HUES48 (cell line): Measurements from ENCODE around the gene VASP.
A peak's percentile ranks its signal among the peaks of the same experiment; 100 is the strongest.

Source experiments
- H3K27ac ChIP-seq: one replicate; pipeline ENCODE4 v1.7.0; 2013; ENCODE audit warnings: low read depth, low read length, inconsistent platforms
- H3K27me3 ChIP-seq: 2 replicates; pipeline ENCODE4 v1.6.1; 2013; ENCODE audit warnings: mild to moderate bottlenecking, low read length; ENCODE audit not compliant: control insufficient read depth, insufficient read depth
- H3K36me3 ChIP-seq: 2 replicates; pipeline ENCODE4 v1.6.1; 2013; ENCODE audit warnings: low read length; ENCODE audit not compliant: control insufficient read depth, insufficient read depth
- H3K4me1 ChIP-seq: 2 replicates; pipeline ENCODE4 v1.6.1; 2013; ENCODE audit warnings: mild to moderate bottlenecking, low read length; ENCODE audit not compliant: control insufficient read depth, insufficient read depth
- H3K4me3 ChIP-seq: 2 replicates; pipeline ENCODE4 v1.5.1; 2013; ENCODE audit warnings: mild to moderate bottlenecking, low read depth, low read length
- H3K9ac ChIP-seq: 2 replicates; pipeline ENCODE4 v1.6.1; 2013; ENCODE audit warnings: mild to moderate bottlenecking, low read depth, low read length, moderate library complexity
- H3K9me3 ChIP-seq: 2 replicates; pipeline ENCODE4 v1.6.1; 2013; ENCODE audit warnings: low read length; ENCODE audit not compliant: control insufficient read depth, insufficient read depth

Gene VASP

DNA sequence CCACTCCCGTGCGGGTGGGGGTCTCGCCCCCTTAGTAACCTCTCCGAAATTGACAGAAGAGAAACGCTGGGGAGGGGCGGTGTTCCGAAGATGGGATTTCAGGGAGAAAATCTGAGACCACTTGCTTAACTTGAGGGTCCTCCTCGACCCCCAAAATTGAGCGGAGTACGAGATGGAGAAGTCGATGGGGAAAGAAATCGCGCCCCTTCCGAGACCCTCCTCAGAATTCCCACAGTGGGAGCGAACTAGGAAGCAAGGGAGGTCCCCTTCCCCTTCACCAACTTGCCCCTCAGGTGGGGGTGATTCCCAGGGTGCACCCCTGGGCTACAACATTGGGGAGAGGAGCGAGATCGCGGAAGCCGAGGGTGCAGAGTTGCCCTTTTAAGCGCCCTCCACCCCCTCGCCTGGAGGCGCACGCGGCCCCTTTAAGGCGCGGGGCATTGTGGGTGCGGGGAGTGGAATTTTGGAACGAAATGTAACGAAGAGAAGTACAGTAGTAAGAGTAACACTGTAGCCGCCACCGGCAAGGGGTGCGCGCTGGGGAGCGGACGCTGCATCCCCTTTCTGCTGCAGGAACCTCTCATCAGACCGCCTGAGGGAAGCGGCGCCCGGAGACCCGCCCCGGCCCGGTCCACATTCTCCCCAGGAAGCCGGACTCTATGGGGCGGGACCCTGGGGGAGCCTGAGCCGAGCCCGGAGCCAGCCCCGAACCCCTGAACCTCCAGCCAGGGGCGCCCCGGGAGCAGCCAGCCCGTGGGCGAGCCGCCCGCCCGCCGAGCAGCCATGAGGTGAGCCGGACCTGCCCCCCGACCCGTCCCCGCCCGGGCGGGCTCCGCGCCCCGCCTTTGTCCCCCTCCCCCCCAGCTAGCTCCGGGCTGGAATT, at the start of gene VASP:
Gene VASP, plus strand, starts transcription at position 491 of the 883 bp plus-strand sequence. Its CDS starts 293 bp downstream, at position 784.
- peak within 1 kb of the TSS; percentile 100 for H3K4me3 ChIP-seq
- H3K27ac ChIP-seq = peak within 1 kb of the TSS; percentile 96
- H3K9ac ChIP-seq = peak within 1 kb of the TSS; percentile 97
- no peaks in the 10 kb centered on the region for H3K27me3 ChIP-seq
- peaks cover 11% of the 10 kb centered on the region for H3K4me1 ChIP-seq
- H3K36me3 ChIP-seq = peaks cover 7% of the 10 kb centered on the region
- no peaks in the 10 kb centered on the region for H3K9me3 ChIP-seq

DNA sequence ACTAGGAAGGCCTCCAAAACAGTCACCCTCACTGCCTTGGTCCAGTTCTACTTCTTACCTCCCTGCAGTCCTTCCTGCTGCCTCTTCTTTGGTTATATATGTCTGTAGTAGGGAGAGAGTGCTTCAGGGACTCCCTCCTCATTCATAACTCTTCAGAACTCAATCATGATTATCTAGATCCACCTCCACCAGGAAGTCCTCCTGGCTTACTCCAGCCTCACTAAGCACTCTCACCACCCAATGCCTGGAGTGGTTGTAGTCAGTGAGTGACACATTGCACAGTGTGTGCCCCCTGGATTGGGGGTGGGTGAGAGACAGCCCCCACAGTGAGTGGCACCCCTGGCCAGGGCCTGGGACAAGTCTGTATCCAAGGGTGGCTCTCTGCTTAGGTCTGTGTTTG, 49.5 kb upstream of the VASP start:
- H3K27me3 ChIP-seq = no peaks in the 10 kb centered on the region
- no peak overlapping the region for H3K4me3 ChIP-seq
- H3K4me1 ChIP-seq = peaks cover 5% of the 10 kb centered on the region; the same call in 1 of the 2 replicates
- H3K36me3 ChIP-seq = no peaks in the 10 kb centered on the region
- no peaks in the 10 kb centered on the region for H3K9me3 ChIP-seq
- no peak overlapping the region for H3K9ac ChIP-seq
- no peak overlapping the region for H3K27ac ChIP-seq

DNA sequence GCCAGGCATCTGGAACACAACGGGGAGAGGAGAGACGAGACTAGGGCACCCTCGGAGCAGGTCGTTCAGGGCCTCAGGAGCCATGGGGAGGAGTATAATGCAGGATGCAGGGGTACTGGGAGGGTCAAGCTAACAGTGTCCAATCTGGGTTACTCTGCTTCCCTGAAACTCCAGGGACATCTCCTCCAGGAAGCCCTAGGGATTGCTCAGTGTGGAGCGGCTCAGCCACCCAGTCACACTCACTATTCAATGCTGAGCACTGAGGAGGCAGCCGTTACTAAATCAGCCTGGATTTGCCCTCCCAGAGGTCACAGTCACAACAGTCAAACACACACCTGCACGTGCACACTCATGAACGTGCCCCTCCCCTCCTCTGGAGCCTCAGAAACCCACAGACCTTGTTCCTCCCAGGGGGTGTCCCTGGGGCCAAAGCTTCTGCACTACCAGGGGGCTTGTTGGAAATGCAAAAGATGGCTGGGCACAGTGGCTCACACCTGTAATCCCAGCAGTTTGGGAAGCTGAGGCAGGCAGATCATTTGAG, 46.4 kb upstream of the VASP start:
- Histone ChIP-seq H3K4me3 (no peak overlapping the region), H3K4me1 (peaks cover 5% of the 10 kb centered on the region; the same call in 1 of the 2 replicates), H3K27ac (no peak overlapping the region), H3K9me3 (no peaks in the 10 kb centered on the region), H3K36me3 (no peaks in the 10 kb centered on the region), H3K9ac (no peak overlapping the region), H3K27me3 (no peaks in the 10 kb centered on the region)

DNA sequence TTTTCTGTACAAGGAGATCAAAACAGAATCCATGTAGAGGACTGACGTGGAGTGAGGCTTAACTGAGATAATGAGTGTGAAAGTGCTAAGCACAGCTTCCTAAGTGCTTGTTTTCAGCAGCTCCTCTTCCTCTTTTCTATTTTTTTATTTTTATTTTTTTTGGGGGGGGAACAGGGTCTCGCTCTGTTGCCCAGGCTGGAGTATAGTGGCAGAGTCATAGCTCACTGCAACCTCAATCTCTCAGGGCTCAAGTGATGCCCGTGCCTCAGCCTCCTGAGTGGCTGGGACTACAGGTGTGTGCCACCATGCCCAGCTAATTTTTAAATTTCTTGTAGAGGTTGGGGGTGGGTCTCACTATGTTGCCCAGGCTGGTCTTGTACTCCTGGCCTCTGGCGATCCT, 45.1 kb upstream of the VASP start:
- Histone ChIP-seq H3K27ac (no peak overlapping the region), H3K36me3 (no peaks in the 10 kb centered on the region), H3K4me1 (peaks cover 2% of the 10 kb centered on the region; the same call in 1 of the 2 replicates), H3K9ac (no peak overlapping the region), H3K9me3 (no peaks in the 10 kb centered on the region), H3K4me3 (no peak overlapping the region), H3K27me3 (0 out of 2 replicates have a peak, but pooled peaks cover 2% of the 10 kb centered on the region)

DNA sequence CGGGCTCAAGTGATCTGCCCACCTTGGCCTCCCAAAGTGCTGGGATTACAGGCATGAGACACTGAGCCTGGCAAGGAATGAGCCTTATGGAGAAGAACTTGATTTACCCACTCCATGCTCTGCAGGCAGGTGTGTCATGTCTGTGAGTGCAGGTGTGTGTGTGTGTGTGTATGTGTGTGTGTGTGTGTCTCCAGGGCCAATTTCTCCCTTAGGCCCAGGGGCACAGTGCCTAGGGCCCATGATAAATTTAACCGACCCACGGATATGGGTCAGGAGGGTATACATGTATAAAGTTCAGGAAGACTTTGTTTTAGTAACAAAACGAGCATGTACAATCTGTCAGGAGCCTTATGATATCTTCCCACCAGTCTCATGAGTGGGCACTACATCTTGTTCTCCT, 44.0 kb upstream of the VASP start:
- no peaks in the 10 kb centered on the region for H3K36me3 ChIP-seq
- 0 out of 2 replicates have a peak, but pooled peaks cover 2% of the 10 kb centered on the region for H3K27me3 ChIP-seq
- no peaks in the 10 kb centered on the region for H3K9me3 ChIP-seq
- peaks cover 4% of the 10 kb centered on the region; the same call in 1 of the 2 replicates for H3K4me1 ChIP-seq
- H3K9ac ChIP-seq = no peak overlapping the region
- H3K4me3 ChIP-seq = no peak overlapping the region
- H3K27ac ChIP-seq = no peak overlapping the region

DNA sequence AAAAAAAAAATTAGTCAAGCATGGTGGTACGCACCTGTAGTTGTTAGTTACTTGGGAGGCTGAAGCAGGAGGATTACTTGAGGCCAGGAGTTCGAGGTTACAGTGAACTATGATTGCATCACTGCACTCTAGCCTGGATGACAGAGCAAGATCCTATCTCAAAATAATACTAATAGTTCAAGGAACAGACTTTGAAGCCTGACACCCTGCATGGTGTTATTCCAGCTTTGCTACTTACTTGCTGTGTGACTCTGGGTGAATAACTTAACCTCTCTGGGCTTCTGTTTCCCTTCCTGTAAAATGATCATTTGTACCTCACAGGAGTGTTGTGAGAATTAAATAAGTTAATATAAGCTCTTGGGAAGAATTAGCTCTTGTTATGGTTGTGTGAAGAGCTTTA, 43.0 kb upstream of the VASP start:
- Histone ChIP-seq H3K27me3 (0 out of 2 replicates have a peak, but pooled peaks cover 2% of the 10 kb centered on the region), H3K4me3 (no peak overlapping the region), H3K36me3 (no peaks in the 10 kb centered on the region), H3K9me3 (no peaks in the 10 kb centered on the region), H3K27ac (no peak overlapping the region), H3K4me1 (peaks cover 4% of the 10 kb centered on the region; the same call in 1 of the 2 replicates), H3K9ac (no peak overlapping the region)

DNA sequence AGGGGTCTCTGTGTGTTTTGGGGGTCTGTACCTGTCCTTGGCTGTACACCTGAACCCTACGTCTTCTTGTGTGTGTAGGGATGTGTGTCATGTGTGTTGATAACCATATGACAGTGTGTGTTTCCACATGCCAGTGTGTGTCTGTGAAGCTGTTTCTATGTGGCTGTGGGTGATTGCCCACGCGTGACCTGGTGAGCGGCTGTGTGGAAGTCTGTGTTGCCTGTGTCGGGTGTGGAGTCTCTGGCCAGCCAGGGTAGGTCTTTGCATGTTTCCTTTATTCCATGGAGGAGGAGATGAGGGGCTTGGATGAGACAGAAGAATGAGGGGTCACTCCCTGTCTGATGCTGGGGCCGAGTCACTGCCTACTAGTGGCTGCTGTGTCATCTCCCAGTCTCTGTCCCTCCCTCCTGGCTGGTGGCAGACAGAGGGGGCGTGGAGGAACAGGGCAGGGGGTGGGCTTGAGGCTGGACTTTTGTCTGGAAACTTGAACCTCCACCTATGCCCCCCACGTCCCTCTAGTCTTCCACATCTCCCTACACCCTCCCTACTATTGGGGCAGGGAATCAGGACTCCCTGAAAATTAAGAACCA, 42.3 kb upstream of the VASP start:
- H3K9me3 ChIP-seq = no peaks in the 10 kb centered on the region
- H3K4me3 ChIP-seq = no peak overlapping the region
- H3K36me3 ChIP-seq = no peaks in the 10 kb centered on the region
- no peak overlapping the region for H3K27ac ChIP-seq
- peaks cover 4% of the 10 kb centered on the region; the same call in 1 of the 2 replicates for H3K4me1 ChIP-seq
- H3K27me3 ChIP-seq = 0 out of 2 replicates have a peak, but pooled peaks cover 2% of the 10 kb centered on the region
- no peak overlapping the region for H3K9ac ChIP-seq

DNA sequence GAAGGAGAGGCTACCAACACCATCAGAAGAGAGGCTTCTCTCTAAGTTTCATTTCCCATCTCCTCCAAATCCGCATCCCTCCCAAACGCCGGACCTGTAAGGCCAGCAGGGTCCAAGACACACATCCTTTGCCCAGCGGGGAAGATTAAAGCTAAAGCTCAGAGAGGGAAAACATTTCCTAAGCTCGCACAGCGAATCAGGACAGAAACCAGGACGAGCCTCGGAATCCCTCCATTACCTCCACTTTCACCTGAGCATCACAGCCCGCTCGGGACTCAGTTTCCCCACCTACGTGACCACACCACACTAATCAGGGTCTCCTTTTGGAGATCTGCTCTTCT, 40.2 kb upstream of the VASP start:
- H3K36me3 ChIP-seq = no peaks in the 10 kb centered on the region
- no peaks in the 10 kb centered on the region for H3K9me3 ChIP-seq
- H3K27me3 ChIP-seq = peaks cover 6% of the 10 kb centered on the region
- peak overlapping the region; percentile 86 for H3K4me3 ChIP-seq
- H3K27ac ChIP-seq = peak overlapping the region; percentile 92
- H3K9ac ChIP-seq = no peak overlapping the region
- peaks cover 4% of the 10 kb centered on the region; the same call in 1 of the 2 replicates for H3K4me1 ChIP-seq

DNA sequence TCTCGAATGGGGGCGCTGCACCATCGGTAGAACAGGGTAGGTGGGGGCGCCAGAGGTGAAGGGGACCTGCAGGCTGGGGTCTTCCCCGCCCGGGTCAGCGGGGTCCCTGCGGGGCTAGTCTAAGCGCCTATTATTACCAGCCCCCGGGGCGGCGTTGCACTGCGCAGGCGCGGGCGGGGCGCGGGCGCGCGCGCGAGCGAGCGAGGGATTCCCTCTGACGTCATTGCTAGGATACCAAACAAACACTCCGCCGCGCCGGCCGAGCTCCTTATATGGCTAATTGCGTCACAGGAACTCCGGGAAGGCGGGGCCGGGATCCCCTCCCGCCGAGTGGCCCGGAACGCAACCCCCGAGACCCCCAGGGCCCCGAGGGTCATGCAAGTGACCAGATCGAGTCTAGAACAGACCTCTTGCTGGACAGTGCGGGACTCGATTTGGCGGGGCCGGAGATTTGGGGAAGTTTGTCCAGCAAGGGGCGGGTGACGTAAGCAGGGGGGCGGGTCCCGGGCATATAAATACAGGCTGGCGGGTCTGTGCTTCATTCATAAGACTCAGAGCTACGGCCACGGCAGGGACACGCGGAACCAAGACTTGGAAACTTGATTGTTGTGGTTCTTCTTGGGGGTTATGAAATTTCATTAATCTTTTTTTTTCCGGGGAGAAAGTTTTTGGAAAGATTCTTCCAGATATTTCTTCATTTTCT, 39.7 kb upstream of the VASP start, which contains the start of gene FOSB:
Gene FOSB, plus strand, starts transcription at position 541 of the 703 bp plus-strand sequence. CDS start 591 bp downstream, outside the sequence.
- H3K27ac ChIP-seq = peak within 1 kb of the TSS; percentile 92
- peaks cover 4% of the 10 kb centered on the region; the same call in 1 of the 2 replicates for H3K4me1 ChIP-seq

DNA sequence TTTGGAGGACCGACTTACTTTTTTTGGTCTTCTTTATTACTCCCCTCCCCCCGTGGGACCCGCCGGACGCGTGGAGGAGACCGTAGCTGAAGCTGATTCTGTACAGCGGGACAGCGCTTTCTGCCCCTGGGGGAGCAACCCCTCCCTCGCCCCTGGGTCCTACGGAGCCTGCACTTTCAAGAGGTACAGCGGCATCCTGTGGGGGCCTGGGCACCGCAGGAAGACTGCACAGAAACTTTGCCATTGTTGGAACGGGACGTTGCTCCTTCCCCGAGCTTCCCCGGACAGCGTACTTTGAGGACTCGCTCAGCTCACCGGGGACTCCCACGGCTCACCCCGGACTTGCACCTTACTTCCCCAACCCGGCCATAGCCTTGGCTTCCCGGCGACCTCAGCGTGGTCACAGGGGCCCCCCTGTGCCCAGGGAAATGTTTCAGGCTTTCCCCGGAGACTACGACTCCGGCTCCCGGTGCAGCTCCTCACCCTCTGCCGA, 39.1 kb upstream of the VASP start:
- H3K27ac ChIP-seq = peak overlapping the region; percentile 92
- peaks cover 15% of the 10 kb centered on the region for H3K27me3 ChIP-seq

More for the DNA sequence above, 39.7 kb upstream of the VASP start, which contains the start of gene FOSB:
- H3K27me3 ChIP-seq = peaks cover 11% of the 10 kb centered on the region
- no peaks in the 10 kb centered on the region for H3K36me3 ChIP-seq
- H3K9ac ChIP-seq = peak within 1 kb of the TSS; percentile 72; the same call in 1 of the 2 replicates
- H3K9me3 ChIP-seq = no peaks in the 10 kb centered on the region
- peak within 1 kb of the TSS; percentile 86 for H3K4me3 ChIP-seq

More for the DNA sequence above, 39.1 kb upstream of the VASP start:
- Histone ChIP-seq H3K9ac (peak overlapping the region; percentile 58; the same call in 1 of the 2 replicates), H3K36me3 (no peaks in the 10 kb centered on the region), H3K9me3 (no peaks in the 10 kb centered on the region), H3K4me3 (peak overlapping the region; percentile 86), H3K4me1 (peaks cover 4% of the 10 kb centered on the region; the same call in 1 of the 2 replicates)
